ENCODE data around the gene TMEM214.
A peak's percentile ranks its signal among the peaks of the same experiment; 100 is the strongest.

The TMEM214 gene

DNA sequence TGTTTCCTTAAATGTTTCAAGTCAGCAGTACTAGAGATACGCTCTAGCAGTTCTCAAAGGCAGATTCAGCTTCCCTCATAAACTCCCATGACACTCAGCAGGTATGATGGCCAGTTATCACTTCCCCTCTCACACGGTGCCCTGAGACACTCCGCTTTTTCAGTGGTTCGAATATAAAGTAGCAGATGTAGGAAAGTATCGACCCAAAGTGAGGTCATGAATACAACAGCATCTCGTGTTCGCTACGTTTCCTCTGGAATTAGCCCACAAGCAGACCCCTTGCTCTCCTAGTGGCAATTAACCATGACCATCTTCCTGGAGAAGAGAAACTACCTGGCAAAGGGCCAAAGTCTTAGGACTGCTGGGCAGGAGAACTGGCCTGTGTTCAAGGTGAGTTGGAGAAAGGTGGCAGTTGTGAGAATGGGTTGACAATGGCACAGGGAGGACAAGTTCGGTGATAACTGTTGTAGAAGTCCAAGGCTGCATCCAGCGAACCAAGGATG lies 9.4 kb downstream of the TMEM214 start:
- FAIRE-seq = no peak

DNA sequence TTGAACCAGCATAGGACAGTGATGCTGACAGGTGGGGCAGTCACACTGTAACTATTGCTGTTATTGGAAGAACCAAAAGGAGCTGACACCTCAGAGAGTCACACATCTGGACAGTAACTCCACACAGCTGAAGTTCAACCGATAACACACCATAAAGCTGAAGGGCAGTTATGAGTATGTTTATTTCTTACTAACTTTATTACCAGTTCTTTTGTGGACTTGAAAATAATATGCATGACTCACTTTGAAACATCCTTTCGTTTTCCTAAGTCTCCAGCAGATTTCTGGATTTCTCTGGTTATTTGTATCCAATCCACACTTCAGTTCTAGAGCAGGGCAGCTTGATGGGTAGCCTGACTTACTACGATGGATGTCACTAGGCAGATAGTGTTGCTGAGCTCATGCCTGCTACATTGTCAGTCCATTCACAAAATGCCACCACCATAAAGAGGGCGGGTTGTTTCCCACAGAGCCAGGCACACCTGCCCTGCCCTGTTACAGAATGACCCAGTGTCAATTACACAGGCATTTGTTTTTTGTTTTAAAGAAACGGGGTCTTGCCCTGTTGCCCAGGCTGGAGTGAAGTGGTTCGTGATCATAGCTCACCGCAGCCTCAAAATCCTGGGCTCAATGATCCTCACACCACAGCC lies 10.3 kb downstream of the TMEM214 start:
- no peak for FAIRE-seq

DNA sequence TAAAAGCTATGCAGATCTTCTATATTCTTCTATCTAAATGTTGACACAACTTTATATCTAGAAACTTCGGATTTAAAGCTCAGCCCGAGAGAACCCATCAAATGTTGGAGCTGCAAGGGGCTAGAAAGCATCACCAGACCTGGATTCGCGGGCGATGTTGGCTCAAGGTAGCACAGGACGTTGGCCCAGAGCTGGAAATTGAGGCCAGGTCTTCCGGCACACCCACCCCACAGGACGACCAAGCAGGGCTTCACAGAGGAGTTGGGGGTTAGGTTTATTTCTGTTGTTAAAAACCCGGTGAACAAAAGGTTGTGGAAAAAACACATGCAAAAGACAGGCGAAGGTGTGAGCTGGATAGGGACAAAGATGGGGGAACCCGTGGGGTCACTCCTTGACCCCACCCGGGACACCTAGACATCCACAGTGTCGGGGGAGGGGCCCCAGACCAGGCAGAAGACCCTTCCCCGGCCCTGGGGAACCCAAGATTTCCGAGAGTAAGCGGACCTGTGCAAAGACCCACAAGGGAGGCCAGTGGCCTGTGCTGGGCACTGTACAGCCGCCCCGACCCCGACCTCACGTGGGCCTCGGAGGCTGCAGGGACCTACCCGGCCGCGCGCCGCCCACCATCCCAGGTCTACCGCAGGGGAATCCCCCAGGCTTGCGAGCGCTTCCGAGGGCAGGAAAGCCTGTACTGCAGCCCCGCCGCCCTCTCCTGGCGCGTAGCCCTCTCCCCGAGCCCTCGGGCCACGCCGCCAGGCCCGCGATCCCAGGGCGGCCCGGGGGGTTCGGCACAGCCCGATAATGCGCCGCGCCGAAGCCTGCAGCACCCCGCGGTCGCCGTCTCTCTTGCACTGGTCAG lies 16.9 kb downstream of the TMEM214 start:
- no peak for FAIRE-seq

DNA sequence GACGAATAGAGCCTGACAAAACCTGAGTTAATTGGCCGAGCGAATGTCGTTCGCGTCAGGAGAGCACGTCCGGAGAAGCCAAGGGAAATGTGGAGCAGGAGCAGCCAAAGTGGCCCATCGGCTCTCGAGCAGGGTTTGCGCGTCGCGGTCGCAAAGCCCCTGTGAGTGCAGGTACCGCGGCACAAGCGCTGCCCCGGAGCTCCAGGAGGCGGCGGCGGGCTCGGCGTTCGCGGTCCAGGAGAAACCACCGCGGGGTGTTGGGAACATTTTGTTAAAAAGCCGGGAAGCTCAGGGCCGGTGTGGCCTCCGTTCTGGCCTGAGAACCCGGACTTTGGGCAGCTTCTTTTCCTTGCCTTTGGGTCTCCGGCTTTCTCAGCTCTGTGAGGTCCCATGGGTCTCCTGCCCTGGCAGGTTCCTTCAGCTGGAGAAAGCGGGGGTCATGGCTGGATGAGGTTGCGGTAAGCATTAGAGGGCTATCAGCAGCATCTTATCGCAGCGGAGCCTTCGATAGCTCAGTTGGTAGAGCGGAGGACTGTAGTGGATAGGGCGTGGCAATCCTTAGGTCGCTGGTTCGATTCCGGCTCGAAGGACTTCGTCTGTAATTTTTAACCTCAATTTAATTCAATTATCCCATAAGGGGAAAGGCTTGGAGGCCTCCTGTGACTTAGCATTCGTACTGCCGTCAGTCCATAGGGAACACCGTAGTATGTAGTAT lies 17.7 kb downstream of the TMEM214 start:
- no peak for FAIRE-seq

DNA sequence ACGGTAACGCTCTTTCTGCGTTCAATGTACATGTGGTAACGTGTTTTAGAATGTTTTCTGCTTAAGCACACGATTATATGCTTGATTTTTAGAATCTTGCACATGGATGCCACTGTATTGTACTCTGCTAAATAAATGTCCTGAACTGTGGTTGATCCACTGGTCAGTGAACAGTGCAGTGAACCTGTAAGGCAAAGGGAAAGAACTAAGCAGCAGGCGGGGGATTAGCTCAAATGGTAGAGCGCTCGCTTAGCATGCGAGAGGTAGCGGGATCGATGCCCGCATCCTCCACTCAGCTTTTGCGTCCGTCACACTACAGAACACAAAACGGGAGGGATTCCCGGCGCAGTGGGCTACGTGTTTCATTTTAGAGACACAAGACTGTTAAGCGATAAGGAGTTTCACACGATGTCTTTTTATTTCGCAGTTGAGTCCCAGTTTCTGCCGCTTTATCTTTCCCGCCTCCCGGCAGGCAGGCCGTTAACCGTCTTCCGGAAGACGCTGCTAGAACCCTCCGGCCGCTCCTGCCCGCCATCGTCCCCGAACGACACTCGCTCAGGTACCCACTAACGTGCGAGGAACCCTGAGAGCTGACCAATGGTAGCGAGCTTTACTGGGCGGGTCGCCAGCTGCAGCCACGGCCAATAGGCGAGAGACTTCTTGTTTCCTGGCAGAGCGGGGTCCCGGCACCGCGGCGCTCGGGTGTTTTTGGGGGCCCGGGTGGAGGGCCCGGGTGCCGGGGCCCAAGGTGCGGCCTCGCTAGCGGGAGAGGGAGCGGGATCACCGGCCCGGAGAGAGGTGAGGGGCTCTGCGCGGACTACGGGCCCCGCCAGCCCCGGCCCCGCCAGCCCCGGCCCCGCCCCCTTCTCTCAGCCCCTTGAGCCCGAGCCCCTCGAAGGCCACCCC lies 18.5 kb downstream of the TMEM214 start, which contains the start of gene AGBL5:
Gene AGBL5, plus strand, starts transcription at position 673 of the 906 bp plus-strand sequence. CDS start 1,291 bp downstream, outside the sequence.
- peak; percentile 96 for FAIRE-seq

DNA sequence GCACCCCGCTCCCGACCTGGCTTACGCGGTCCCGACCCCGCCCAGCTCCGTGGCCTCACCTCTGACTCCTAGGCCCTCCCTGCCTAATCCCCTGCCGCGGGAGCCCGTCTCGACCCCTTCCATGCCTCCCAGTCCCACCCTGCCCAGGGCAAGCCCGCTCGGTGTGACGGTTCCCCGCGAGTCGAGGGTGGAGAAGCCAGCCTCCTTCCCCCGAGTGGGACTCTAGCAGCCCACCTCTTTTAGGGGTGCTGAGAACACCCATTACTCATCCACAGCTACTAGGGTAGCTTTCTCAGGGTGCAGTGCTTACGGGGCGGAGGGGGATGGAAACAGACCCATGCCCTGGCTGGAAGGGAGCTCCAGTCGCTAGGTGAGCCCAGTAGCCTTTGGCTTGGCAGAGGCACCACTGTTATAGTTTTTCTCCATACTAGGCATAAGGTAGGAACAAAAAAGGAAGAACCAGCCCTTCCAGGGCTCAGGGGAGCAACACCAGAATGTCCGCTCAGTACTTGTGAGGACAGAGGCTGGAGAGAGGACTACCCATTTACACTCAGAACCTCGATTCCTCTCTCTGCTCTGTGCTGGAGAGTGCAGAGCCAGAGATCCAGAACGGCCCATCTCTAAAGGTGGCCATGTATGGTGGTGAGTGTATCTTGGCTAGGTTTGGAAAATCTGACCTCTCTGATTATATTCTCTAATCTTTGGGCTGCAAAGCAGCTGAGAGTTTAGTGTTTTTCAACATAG lies 19.3 kb downstream of the TMEM214 start:
- no peak for FAIRE-seq

DNA sequence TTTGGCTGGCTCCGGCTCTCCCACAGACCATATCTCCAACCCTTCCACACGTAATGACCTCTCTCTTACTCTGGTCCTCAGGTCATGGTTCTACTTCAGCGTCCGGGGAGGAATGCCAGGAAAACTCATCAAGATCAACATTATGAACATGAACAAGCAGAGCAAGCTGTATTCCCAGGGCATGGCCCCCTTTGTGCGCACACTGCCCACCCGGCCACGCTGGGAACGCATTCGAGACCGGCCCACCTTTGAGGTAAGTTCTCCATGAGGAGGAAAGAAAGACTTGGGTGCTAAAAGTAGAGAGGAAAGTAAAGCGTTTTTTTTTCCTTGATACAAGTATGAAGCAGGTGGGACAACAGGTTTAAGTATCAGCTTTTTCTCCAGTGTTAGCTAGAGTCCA lies 20.6 kb downstream of the TMEM214 start:
- no peak for FAIRE-seq

DNA sequence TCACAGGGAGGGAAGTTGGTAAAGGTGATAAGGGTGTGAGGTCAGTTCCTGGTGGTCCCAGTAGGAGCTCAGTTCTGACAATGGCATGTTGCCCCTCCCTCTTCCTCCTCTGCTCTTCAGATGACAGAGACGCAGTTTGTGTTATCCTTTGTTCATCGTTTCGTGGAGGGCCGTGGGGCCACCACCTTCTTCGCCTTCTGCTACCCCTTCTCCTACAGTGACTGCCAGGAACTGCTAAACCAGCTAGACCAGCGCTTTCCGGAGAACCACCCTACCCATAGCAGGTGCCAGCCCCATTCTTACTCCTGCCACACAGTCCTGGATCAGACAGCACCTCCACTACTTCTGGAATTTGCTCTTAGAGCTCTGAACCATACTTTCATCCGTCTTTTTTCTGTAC lies 21.0 kb downstream of the TMEM214 start:
- FAIRE-seq = no peak

DNA sequence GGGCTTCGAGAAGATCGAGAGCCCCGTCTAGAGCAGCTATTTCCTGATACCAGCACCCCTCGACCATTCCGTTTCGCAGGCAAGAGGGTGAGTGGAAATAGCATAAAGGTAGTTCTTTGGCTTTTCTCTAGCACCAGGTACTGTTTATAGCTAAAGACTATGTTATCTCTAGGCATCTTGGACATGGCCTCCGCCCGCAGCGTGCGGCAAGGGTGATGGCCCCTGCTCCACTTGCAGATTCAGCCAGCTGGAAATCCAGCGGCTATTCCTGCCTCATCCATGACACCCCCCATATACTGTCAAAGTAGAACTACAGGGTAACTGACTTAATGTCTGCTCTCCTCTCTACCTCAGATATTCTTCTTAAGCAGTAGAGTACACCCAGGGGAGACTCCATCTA lies 22.0 kb downstream of the TMEM214 start:
- no peak for FAIRE-seq

DNA sequence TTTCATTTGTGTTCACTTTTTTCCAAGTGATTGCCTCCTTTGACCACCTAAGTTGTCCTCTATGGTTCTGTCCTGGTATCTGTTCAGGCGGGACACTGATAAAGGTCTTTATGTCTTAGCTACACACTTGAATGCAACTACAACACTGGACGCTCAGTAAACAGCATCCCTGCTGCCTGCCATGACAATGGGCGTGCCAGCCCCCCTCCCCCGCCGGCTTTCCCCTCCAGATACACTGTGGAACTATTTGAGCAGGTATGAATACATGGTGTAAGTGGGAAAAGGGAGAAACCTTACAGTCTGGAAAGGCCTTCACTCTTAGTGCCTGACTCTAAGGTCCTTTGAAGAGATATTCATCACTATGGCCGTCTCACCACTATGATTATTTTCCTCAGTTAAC lies 24.4 kb downstream of the TMEM214 start:
- no peak for FAIRE-seq

DNA sequence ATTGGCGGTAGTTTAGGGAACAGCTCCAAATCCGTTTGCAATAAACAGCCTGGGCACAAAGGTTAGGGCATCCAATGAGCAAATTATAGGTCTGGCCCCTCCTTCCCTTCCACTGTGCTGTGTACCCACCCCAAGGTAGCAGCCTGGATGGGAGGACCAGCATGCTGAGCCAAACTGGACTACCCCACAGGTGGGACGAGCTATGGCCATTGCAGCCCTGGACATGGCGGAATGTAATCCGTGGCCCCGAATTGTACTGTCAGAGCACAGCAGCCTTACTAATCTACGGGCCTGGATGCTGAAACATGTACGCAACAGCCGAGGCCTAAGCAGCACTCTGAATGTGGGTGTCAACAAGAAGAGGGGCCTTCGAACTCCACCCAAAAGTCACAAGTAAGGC lies 25.4 kb downstream of the TMEM214 start:
- FAIRE-seq = no peak

DNA sequence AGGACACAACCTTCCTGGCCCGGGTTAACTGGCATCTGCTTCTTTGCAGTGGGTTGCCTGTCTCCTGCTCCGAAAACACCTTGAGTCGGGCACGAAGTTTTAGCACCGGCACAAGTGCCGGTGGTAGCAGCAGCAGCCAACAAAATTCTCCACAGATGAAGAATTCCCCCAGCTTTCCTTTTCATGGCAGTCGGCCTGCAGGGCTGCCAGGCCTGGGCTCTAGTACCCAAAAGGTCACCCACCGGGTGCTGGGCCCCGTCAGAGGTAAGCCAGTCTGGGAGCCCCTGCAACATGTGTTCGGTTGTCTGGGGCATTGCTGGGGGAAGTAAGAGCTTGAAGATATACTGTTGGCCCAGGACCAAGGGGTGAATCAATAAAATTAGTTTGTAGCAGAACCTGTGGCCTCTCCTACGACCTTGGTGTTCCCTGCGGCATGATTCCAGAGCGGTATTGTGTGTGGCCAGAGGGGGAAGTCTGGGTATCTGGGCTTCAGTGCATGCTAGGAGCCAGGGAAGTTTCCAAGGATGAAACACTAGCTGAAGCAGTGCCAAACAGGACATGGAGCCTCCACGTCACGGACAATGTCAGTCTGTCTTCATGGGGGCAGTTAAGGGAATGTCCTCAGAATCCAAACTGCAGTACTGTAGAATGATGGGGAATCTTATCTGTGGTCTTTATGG lies 26.5 kb downstream of the TMEM214 start:
- no peak for FAIRE-seq

DNA sequence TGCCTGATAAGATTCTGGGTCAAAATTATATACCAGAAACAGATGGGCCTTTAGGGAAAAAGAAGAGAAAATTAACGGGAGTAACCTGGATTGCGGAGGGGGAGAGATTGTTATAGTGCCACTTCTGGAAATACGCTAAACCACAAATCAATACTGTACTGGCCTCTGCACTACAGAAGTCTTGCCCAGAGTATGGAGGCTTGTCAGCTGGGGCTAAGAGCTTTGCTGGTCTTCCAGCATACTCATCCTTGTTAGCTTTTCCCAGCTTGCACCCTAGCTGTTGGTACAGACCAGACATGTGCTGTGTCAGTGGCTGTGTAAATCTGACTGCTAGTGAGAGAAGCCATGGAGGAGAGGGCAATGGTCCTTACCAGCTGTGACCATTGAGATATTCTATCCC lies 27.6 kb downstream of the TMEM214 start:
- no peak for FAIRE-seq

DNA sequence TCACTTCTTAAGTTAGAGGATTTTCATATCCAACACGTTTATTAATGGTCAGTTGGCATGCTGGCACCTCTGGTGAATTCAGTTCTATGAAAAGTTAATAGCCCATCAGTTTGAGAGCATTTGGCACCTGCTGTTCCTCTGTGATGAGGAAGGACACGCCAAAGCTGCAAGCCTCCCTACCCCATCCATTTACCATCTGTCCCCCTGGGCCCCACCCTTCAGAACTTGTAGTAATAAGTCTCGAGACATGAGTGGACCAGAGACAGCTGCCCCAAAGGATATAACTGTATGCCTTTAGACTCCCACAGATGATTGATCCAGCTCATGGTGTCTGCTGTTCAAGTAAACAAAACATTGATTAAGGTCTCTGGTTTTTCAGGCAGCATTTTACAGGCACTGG lies 32.4 kb downstream of the TMEM214 start:
- FAIRE-seq = no peak

DNA sequence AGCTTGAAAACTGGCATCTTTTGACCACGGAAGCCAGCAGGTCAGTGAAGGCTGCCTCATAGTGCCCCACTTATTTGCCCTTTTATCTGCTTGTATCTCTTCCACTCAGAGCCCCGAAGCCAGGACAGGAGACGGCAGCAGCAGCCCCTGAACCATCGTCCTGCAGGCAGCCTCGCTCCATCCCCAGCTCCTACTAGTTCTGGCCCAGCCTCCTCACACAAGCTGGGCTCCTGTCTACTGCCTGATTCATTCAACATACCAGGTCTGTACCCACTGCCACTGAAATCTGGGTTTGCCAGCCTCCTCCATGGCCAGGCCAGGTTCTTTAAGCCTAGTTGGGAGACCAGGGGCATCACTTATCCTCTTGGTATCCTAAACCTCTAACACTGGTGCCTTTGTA lies 34.6 kb downstream of the TMEM214 start:
- FAIRE-seq = no peak

DNA sequence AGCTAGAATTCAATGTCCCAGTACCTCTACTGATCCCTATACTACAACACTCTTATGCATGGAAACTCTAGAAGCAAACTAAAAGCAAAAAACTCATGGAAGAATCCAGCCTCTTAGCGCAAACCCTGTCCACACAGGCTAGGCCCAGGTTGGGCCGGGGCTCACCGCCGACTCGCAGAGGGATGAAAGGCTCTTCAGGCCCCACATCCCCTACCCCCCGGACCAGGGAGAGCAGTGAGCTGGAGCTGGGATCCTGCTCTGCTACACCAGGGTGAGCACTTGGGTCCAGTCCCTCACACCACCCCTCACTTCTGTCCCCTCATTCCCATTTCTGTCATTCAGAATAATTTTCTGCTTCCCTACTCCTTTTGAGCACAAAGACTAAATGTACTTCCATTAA lies 36.7 kb downstream of the TMEM214 start:
- FAIRE-seq = no peak

DNA sequence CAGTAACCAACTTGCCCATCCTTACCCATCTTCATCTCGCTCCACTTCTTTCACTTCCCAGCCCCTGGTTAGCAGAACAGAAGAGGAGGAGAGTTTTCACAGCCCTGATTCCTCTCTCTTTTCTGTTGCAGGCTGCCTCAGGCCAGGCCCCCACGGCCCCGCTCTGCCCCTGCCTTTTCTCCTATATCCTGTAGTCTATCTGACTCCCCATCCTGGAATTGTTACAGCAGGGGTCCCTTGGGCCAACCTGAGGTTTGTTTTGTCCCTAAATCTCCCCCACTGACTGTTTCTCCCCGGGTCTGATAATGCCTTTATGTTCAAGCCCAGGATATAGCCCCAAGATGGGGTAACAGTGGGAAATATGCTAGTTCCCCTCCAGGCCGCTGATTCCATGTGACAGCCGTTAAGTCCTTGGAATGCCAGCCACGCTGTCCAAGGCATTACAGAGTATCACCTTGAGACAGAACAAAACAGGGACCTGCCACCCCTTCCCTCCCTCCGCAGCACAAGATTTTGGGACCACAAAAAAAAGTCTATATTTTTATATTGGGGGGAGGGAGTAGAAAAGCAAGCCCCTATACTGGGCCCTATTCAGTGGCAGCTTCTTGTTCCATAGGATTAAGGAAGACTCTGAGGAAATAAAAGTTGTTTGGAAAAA lies 37.3 kb downstream of the TMEM214 start:
- FAIRE-seq = no peak

DNA sequence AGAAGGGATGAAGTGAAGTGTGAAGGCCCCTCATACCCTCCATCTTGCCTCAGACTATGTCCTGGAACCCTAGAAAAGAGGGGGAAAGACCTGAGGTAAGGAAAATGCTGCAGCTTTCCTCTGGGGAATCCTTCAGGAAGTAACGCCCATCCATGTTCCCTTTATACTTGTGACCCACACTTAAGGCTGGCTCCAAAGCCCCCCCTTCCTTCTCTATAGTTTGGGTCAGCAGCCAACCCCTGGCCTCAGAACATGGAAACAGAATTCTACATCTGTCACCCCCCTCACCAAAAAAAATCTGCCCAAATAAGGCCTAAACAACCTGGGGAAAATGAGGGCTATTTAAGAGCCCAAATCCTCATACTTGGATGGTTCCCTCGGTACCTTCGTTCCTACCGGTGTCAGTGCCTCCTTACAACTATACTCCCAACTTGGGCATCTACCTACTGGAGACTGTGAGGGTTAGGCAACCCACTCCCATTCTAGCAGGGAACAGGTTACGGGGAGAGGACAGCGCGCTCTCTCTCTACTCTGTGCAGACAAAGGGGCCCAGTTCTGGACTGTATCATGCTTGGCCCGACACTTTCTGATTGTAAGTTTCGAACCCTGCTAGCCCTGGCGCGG lies 38.0 kb downstream of the TMEM214 start:
- no peak for FAIRE-seq

DNA sequence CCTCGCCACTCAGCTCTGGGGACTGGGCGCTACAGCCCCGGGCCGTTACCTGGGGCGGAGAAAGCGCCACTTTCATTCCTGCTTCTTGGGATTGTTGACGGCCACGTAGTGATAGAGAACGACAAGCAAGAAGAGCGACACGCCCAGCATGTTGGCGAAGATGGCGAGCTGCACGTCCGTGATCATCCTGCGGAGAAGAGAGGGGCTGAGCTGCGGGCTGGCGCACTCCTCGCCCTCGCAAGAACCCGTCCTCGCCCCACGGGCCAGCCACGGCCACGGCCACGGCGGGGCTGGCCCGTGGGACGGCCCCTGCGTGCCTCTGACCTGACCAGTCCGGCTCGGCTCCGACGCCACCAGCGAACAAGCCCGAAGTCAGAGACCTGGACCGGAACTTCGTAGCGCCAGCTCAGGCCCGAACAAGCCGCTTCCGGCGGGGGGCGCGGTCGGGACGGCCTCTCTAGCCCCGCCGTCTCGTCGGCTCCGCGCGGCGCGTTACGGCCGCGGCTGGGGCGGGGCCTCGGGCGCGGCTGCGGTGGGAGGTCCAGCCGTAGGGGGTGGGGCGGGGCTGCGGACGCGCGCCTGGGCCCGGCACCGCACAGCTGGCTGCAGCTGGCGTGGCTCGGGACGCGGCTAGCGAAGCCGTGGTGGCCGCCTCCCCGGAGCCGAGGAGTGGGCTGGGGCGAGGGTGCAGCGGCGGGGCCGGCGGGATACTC lies 38.7 kb downstream of the TMEM214 start, which contains the start of gene OST4:
Gene OST4, minus strand, starts transcription at position 378 of the 713 bp plus-strand sequence.
- no peak for FAIRE-seq

Data from G401.6 (cell line).